GM19193 (cell line): ENCODE results near the gene KCNJ1.

Source experiments
- POLR2A ChIP-seq: IDR thresholded peaks from 4 replicates; pipeline ENCODE4 v1.6.1; 2011; ENCODE audit not compliant: insufficient read depth, insufficient read length; ENCODE audit errors: extremely low read depth

The KCNJ1 gene

DNA sequence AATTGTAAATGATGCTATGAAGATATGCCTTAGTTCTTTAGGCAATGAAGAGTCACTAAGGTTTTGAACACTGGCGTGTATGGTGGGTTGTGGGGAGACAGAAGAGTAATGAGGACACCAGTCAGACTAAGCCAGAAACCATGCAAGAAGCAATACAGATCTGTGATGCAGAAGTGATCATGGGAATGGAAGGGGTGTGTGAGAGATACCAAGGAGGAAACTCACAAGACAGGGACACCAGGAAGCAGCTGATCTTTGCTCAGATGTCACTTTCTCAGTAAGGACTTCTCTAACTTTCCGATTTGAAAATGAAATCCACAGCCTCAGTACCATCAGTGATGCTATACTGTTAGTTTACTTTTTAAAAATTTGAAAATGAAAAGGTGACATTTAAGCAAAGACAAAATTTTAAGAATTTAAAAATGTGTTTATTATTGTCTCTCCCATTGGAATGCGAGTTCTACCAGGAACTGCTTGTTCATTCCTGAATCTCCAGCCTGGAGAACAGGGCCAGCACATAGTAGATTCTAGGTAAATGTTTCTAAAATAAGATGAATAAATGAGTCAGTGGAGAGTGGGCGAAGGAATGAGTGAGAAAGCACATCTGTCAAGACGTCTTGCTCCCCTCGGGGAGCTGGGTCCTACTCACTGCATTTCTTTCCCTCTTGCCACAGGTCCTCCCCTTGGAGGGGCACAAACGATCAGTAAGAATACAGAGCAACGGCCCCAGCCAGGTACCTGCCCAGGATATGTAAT lies 60.4 kb downstream of the KCNJ1 start:
- TF ChIP-seq POLR2A: no peak

- TF ChIP-seq POLR2A: no peak
Observed at GRCh38 chr11:128804481-128804880, 62.6 kb downstream of the KCNJ1 start.

- TF ChIP-seq POLR2A: no peak
Observed at GRCh38 chr11:128803449-128804245, 63.4 kb downstream of the KCNJ1 start.

- no peak for TF ChIP-seq POLR2A
Observed at GRCh38 chr11:128803011-128803410, 64.1 kb downstream of the KCNJ1 start.

- no peak for TF ChIP-seq POLR2A
Observed at GRCh38 chr11:128802358-128802981, 64.6 kb downstream of the KCNJ1 start.

DNA sequence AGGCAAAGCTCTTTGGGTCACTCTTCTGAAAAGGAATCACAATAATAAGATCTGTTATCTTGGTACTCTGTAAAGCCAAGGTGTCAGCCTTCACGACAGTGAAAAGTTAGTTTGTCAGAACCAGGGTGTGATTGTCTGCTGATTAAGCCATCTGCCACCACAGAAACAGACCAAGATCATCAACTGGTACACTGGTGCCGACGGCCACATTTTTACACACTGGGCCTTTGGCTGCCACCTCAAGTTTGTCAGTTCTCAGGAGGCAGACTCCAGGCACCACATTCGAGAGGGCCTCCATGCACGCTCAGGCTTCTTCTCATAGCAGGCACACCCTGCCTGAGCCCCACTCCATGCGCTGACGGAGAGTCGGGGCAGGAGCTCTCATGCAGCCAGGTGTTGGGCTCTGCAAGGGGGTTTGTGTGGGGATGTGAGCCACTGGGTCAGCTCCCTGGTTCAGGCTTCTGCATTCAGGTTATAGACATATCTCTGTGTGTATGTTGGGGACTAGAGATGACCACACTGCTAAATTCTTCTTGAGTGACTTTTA lies 66.2 kb downstream of the KCNJ1 start:
- no peak for TF ChIP-seq POLR2A

- no peak for TF ChIP-seq POLR2A
Observed at GRCh38 chr11:128796270-128796669, 70.8 kb downstream of the KCNJ1 start.

DNA sequence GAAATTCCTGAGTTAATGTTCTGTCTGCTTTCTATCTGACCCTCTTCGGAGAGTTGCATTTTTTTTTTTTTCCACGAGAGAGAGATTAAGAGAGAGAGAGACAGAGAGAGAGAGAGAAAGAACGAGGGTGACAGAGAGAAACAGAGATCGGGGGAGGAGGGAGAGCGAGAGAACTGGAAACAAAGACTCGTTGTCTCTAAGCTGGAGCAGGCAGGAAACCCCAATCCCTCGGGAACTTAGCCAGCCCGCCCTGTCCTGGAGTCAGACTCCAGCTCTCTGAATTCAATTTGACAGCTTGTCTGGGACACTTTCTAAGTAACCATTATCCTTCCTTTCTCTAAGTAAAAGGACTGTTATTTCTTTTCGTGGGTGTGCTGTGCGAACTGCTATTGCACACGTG lies 76.9 kb downstream of the KCNJ1 start:
- no peak for TF ChIP-seq POLR2A

DNA sequence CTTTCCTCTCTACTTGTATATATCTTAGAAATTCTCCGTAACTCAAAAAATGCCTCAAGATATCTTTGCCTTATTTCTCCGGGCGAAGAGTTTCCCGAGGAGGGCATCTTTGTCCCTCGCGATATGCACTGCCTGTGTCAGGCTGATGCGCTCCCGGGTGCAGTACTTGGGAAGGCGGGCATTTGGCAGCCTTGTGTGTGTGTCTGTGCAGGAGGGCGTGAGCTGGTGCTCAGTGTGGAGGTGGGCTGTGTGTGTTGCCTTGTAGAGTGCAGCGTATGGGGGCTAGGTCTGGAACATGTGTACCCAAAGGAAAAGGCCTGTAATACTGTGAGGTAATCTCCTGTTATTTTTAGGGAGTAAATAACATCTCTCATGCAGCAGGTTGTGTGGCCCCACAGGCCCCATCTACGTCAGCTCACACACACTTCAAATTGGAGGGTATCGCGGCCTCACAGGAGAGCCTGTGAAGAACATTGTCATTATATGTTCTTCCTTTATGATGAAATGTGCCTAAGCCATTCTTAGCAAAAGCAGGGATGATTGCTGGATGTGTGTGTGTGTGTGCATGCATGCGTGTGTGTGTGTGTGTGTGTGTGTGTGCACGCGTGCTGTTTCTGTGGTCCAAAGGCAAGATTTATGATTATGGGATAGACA lies 77.5 kb downstream of the KCNJ1 start:
- no peak for TF ChIP-seq POLR2A
